HepG2 (cell line): ENCODE data around the gene PALM. TPM values are rescaled to one million over a fixed set of nuclear protein-coding genes. Genes with fewer than 3 reads are reported as not detected.

ENCODE experiments used
- JUND ChIP-seq: sonication (generic); formaldehyde crosslinking; IDR thresholded peaks from 2 replicates; pipeline ENCODE4 v1.8.0; 2022; ENCODE audit warnings: mild to moderate bottlenecking, missing genetic modification reagents
- KDM2A ChIP-seq: sonication (generic); formaldehyde crosslinking; IDR thresholded peaks from 2 replicates; pipeline ENCODE4 v1.4.0; 2020; ENCODE audit warnings: low read depth, missing genetic modification reagents, borderline replicate concordance
- KLF12 ChIP-seq: sonication (generic); formaldehyde crosslinking; IDR thresholded peaks from 2 replicates; pipeline ENCODE4 v1.4.0; 2020; ENCODE audit warnings: missing genetic modification reagents, borderline replicate concordance
- KLF16 ChIP-seq, 2 experiments: sonication (generic) in 1 of 2; formaldehyde crosslinking in 1 of 2; IDR thresholded peaks; 2 replicates each; pipeline versions ENCODE4 v1.6.1 to v1.8.0; 2016 to 2023; ENCODE audit warnings: missing genetic modification reagents in 2 of 2, missing compliant biosample characterization in 1 of 2
- MXD1 ChIP-seq: sonication (generic); formaldehyde crosslinking; IDR thresholded peaks from 2 replicates; pipeline ENCODE4 v1.4.0; 2020; ENCODE audit warnings: mild to moderate bottlenecking, missing genetic modification reagents
- PHF8 ChIP-seq: sonication (generic); formaldehyde crosslinking; IDR thresholded peaks from 2 replicates; pipeline ENCODE4 v1.5.0; 2020; ENCODE audit warnings: missing genetic modification reagents
- RFX3 ChIP-seq: IDR thresholded peaks from 2 replicates; pipeline ENCODE4 v1.6.1; 2016; ENCODE audit warnings: missing biosample characterization, missing genetic modification reagents
- RXRA ChIP-seq: sonication (generic); formaldehyde crosslinking; IDR thresholded peaks from 2 replicates; pipeline ENCODE4 v1.5.1; 2020; ENCODE audit warnings: missing genetic modification reagents
- RXRB ChIP-seq: IDR thresholded peaks from 2 replicates; pipeline ENCODE4 v1.6.1; 2016; ENCODE audit warnings: borderline replicate concordance, missing genetic modification reagents, missing compliant biosample characterization
- SALL1 ChIP-seq: sonication (generic); formaldehyde crosslinking; IDR thresholded peaks from 2 replicates; pipeline ENCODE4 v1.8.0; 2022; ENCODE audit warnings: mild to moderate bottlenecking, missing genetic modification reagents
- SMYD3 ChIP-seq: sonication (generic); formaldehyde crosslinking; IDR thresholded peaks from 2 replicates; pipeline ENCODE4 v1.8.1; 2023; ENCODE audit warnings: mild to moderate bottlenecking, missing genetic modification reagents
- SNAPC2 ChIP-seq: sonication (generic); formaldehyde crosslinking; IDR thresholded peaks from 2 replicates; pipeline ENCODE4 v1.8.1; 2022; ENCODE audit warnings: mild to moderate bottlenecking, missing genetic modification reagents
- THAP8 ChIP-seq: sonication (generic); formaldehyde crosslinking; IDR thresholded peaks from 2 replicates; pipeline ENCODE4 v1.5.1; 2020; ENCODE audit warnings: missing genetic modification reagents, mild to moderate bottlenecking, borderline replicate concordance
- ZFX ChIP-seq: sonication (generic); formaldehyde crosslinking; IDR thresholded peaks from 2 replicates; pipeline ENCODE4 v1.4.0; 2020; ENCODE audit warnings: mild to moderate bottlenecking, low read depth, missing genetic modification reagents, moderate library complexity
- ZMYM3 ChIP-seq: sonication (generic); formaldehyde crosslinking; IDR thresholded peaks from 2 replicates; pipeline ENCODE4 v1.5.1; 2020; ENCODE audit warnings: mild to moderate bottlenecking, missing genetic modification reagents
- ZNF292 ChIP-seq: sonication (generic); formaldehyde crosslinking; IDR thresholded peaks from 2 replicates; pipeline ENCODE4 v1.8.1; 2022; ENCODE audit warnings: mild to moderate bottlenecking, low read depth, missing genetic modification reagents, borderline replicate concordance
- ZNF451 ChIP-seq: sonication (generic); formaldehyde crosslinking; IDR thresholded peaks from 2 replicates; pipeline ENCODE4 v1.5.0; 2020; ENCODE audit warnings: mild to moderate bottlenecking, missing genetic modification reagents
- ZNF501 ChIP-seq: sonication (generic); formaldehyde crosslinking; IDR thresholded peaks from 2 replicates; pipeline ENCODE4 v1.5.1; 2020; ENCODE audit warnings: mild to moderate bottlenecking, moderate library complexity, missing genetic modification reagents
- ZNF547 ChIP-seq: sonication (generic); formaldehyde crosslinking; IDR thresholded peaks from 2 replicates; pipeline ENCODE4 v1.5.1; 2020; ENCODE audit warnings: mild to moderate bottlenecking, missing genetic modification reagents
- ZNF816 ChIP-seq: sonication (generic); formaldehyde crosslinking; IDR thresholded peaks from 2 replicates; pipeline ENCODE4 v1.8.0; 2022; ENCODE audit warnings: missing genetic modification reagents, mild to moderate bottlenecking, borderline replicate concordance
- polyA plus RNA-seq, 8 experiments: library from polyadenylated mRNA; depleted of rRNA in 3 of 8; stranded (reverse) in 7 of 8; unstranded in 1 of 8; fragments of >200 nt; fragmentation: Illumina TruSeq in 4 of 8; extraction: Trizol in 4 of 8; gene quantifications; 2 replicates each; pipeline versions ENCODE4 v1.2.1 to v1.2.3, GENCODE V29; 2011 to 2016; ENCODE audit warnings: low read depth in 4 of 8, missing spikeins in 1 of 8, mixed read lengths in 1 of 8; ENCODE audit not compliant: insufficient read depth in 1 of 8
- total RNA-seq, 5 experiments: library from RNA; depleted of rRNA; stranded (reverse); fragments of >200 nt; fragmentation: Illumina TruSeq; extraction: Trizol; gene quantifications; 2 replicates each; pipeline ENCODE4 v1.2.3, GENCODE V29; 2016; ENCODE audit warnings: low read depth in 1 of 5
- TF ChIP-seq, protein P1 (sequence below): IDR thresholded peaks from 2 replicates; pipeline ENCODE4 v1.6.1; 2016; ENCODE audit warnings: missing biosample characterization, missing genetic modification reagents, low read depth
- TF ChIP-seq, protein P2 (sequence below): sonication (generic); formaldehyde crosslinking; IDR thresholded peaks from 2 replicates; pipeline ENCODE4 v1.4.0; 2020; ENCODE audit warnings: missing genetic modification reagents
- TF ChIP-seq, protein P3 (sequence below): IDR thresholded peaks from 2 replicates; pipeline ENCODE4 v1.6.1; 2018; ENCODE audit warnings: missing genetic modification reagents, mild to moderate bottlenecking, missing compliant biosample characterization

The PALM gene
- total and polyA plus RNA-seq, 2 of the 13 experiments (the other 11 are each of a cell fraction or from before 2014, with no cell fraction given): 4.0 to 9.7 TPM

DNA sequence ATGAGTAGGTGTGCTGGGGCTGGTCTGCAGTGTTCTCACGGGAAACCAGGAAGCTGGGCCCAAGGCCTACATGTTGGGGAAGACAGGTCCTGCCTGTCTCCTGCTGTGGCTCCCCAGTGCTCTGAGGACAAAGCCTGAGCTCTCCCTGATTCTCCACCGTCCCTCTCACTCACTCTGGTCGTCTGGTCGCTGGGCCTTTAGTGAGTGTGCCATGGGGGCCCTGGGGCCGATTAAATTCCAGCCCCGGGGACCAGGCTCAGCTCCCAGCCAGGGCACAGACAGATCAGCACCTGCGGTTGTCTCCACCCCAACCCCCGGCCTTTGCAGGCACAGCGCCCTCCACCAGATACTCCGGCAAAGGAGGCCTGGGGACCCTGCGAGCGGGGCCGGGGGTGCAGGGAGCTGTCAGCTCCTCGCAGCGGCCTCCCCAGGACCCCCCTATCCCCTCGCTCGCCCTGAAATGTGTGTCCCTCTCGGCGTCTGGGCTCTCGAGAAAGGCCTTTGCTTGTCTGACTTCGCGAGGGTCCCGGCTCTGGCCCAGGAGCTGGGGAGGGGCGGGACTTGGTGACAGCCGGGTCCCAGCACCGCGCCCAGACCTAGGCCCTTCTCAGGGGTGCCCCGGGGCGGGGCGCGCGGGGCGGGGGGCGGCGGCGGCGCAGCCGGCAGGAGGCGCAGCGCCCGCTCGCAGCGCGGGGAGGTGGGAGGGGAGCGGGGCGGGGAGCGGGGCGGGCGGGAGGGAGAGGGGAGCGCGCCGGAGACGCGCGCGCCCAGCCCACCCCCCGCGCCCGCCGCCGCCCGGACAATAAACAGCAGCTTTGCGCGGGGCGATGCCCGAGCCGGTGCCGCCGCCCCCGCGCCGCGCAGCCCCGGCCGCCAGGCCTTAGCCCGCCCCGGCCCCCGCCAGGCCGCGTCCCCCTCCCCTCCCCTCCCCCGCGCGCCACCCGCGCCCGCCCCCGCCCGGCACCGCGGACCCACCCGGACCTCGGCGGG lies at the start of gene PALM (continued):
- TF ChIP-seq ZNF816 (CRISPR knock-in tag) (peak; percentile 37; the same call in 1 of the 2 replicates), ZFX (CRISPR knock-in tag) (peak; percentile 74), RXRA (peak; percentile 31; the same call in 1 of the 2 replicates), SMYD3 (no peak), PHF8 (peak; percentile 68), RFX3 (no peak), ZMYM3 (CRISPR knock-in tag) (peak; percentile 46), KLF16 (CRISPR knock-in tag; IDR thresholded peaks at IDR 0.05) (no peak), ZNF501 (peak; percentile 20; the same call in 1 of the 2 replicates), THAP8 (no peak), ZNF547 (0 out of 2 replicates have a peak, but pooled peaks have one; percentile 25), SNAPC2 (no peak), RXRB (CRISPR knock-in tag) (peak; percentile 16; the same call in 1 of the 2 replicates), KLF12 (peak; percentile 47; the same call in 1 of the 2 replicates), MXD1 (CRISPR knock-in tag) (0 out of 2 replicates have a peak, but pooled peaks have one; percentile 27), KDM2A (peak; percentile 42; the same call in 1 of the 2 replicates), SALL1 (CRISPR knock-in tag) (peak; percentile 15; the same call in 1 of the 2 replicates), JUND (CRISPR knock-in tag) (no peak), ZNF451 (CRISPR knock-in tag) (no peak), ZNF292 (CRISPR knock-in tag) (peak; percentile 59)
- TF ChIP-seq, protein P1, sequence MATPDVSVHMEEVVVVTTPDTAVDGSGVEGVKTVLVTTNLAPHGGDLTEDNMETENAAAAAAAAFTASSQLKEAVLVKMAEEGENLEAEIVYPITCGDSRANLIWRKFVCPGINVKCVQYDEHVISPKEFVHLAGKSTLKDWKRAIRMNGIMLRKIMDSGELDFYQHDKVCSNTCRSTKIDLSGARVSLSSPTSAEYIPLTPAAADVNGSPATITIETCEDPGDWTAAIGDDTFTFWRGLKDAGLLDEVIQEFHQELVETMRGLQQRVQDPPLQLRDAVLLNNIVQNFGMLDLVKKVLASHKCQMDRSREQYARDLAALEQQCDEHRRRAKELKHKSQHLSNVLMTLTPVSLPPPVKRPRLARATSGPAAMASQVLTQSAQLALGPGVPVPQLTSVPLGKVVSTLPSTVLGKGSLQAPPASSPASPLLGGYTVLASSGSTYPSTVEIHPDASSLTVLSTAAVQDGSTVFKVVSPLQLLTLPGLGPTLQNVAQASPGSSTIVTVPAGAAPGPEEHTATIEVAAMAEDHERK (CRISPR knock-in tag): no peak
- TF ChIP-seq, protein P2, sequence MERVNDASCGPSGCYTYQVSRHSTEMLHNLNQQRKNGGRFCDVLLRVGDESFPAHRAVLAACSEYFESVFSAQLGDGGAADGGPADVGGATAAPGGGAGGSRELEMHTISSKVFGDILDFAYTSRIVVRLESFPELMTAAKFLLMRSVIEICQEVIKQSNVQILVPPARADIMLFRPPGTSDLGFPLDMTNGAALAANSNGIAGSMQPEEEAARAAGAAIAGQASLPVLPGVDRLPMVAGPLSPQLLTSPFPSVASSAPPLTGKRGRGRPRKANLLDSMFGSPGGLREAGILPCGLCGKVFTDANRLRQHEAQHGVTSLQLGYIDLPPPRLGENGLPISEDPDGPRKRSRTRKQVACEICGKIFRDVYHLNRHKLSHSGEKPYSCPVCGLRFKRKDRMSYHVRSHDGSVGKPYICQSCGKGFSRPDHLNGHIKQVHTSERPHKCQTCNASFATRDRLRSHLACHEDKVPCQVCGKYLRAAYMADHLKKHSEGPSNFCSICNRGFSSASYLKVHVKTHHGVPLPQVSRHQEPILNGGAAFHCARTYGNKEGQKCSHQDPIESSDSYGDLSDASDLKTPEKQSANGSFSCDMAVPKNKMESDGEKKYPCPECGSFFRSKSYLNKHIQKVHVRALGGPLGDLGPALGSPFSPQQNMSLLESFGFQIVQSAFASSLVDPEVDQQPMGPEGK: peak; percentile 45
- TF ChIP-seq, protein P3, sequence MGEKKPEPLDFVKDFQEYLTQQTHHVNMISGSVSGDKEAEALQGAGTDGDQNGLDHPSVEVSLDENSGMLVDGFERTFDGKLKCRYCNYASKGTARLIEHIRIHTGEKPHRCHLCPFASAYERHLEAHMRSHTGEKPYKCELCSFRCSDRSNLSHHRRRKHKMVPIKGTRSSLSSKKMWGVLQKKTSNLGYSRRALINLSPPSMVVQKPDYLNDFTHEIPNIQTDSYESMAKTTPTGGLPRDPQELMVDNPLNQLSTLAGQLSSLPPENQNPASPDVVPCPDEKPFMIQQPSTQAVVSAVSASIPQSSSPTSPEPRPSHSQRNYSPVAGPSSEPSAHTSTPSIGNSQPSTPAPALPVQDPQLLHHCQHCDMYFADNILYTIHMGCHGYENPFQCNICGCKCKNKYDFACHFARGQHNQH (CRISPR knock-in tag): 0 out of 2 replicates have a peak, but pooled peaks have one; percentile 22
